ENCODE data around the gene SLC6A9.

GRCh38 chr1:44021581-44022321 is 9.5 kb downstream of the SLC6A9 start:
- TF ChIP-seq CTCF (IDR thresholded peaks at IDR 0.05) (no peak), EP300 (IDR thresholded peaks at IDR 0.05) (no peak)
